Measurements from ENCODE around the gene ANKRD29. TPM values are rescaled to one million over a fixed set of nuclear protein-coding genes. Genes with fewer than 3 reads are reported as not detected.
A peak's percentile ranks its signal among the peaks of the same experiment; 100 is the strongest.

ANKRD29 gene
- total and polyA plus RNA-seq, 2 of the 4 experiments (the other 2 are of a cell fraction), result 0.18 to 0.31 TPM

DNA sequence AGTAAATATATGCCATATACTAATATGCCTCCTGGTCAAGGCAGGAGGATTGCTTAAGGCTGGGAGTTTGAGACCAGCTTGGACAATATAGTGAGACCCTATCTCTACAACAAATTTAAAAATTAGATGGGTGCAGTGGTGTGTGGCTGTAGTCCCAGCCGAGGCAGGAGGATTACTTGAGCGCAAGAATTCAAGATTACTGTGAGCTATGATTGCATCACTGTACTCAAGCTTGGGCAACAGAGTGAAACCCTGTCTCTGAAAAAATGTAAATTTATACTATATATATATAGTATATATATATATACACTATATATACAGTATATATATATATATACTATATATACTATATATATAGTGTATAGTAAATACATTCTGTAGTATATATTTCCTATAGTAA lies 46.5 kb downstream of the ANKRD29 start:
- H3K9ac ChIP-seq (ENCODE audit: low read depth, low read length), result no peak overlapping the region
- no peak overlapping the region for H2BK15ac ChIP-seq (ENCODE audit: low read depth, low read length)
- H3K56ac ChIP-seq (ENCODE audit: extremely low read depth, insufficient read depth, low read length), result no peak overlapping the region
- H2BK120ac ChIP-seq (ENCODE audit: low read depth, low read length), result no peak overlapping the region
- BruUV-seq (replicated peaks), result no TSS peak
- H3K9me1 ChIP-seq (ENCODE audit: insufficient read depth, low read length), result no peaks in the 10 kb centered on the region
- H3K36me3 ChIP-seq (ENCODE audit: control insufficient read depth, insufficient read depth, low read length), result no peaks in the 10 kb centered on the region
- H4K91ac ChIP-seq (ENCODE audit: insufficient read depth, low read depth, low read length), result no peak overlapping the region
- H3K14ac ChIP-seq (replicated peaks; ENCODE audit: low read depth, low read length), result no peak overlapping the region
- no peak overlapping the region for H2AK5ac ChIP-seq (ENCODE audit: low read depth, low read length)
- H3K23ac ChIP-seq (ENCODE audit: low read depth, low read length), result no peak overlapping the region
- no peak for DNase-seq
- H3K79me1 ChIP-seq (ENCODE audit: low read depth in 1 of 2, low read length in 2 of 2), result no peaks in the 10 kb centered on the region
- no CpG with 5 or more reads among the region's 2 CpGs for WGBS, 2 experiments (ENCODE audit: extremely low coverage in 2 of 2, insufficient read length in 1 of 2)
- H3K4me2 ChIP-seq (ENCODE audit: low read depth, low read length), result no peak overlapping the region
- POLR2A ChIA-PET (ENCODE audit: unreplicated experiment), result no interaction called here
- no peak overlapping the region for H4K5ac ChIP-seq (ENCODE audit: low read depth, low read length)
- peaks cover 15% of the 10 kb centered on the region for H3K4me1 ChIP-seq (ENCODE audit: control insufficient read depth, insufficient read depth, low read length)
- no peak for ATAC-seq (ENCODE audit: low read depth)
- in situ Hi-C loops (cut with MboI; ENCODE audit: low sequenced_read_pairs), result no loop called here
- no peak overlapping the region for H4K8ac ChIP-seq (ENCODE audit: low read depth in 2 of 2, low read length in 2 of 2)
- no peak overlapping the region for H3K4me3 ChIP-seq (ENCODE audit: insufficient read depth, low read depth, low read length)
- no peak overlapping the region for H2BK5ac ChIP-seq (ENCODE audit: low read depth, low read length, poor library complexity, severe bottlenecking)
- intact Hi-C loops (cut with micrococcal nuclease), result no loop called here
- no peaks in the 10 kb centered on the region for H4K20me1 ChIP-seq (ENCODE audit: insufficient read depth, low read length)
- CTCF ChIA-PET, result interaction anchor here (0.7 kb wide), 1 partner anchor 191 kb away, joined by 4 read pairs; no protein-coding TSS in a partner anchor
- no peaks in the 10 kb centered on the region for H3K9me3 ChIP-seq (ENCODE audit: control insufficient read depth, insufficient read depth, low read length)
- dilution Hi-C loops (cut with HindIII; ENCODE audit: low sequenced_read_pairs, unreplicated experiment), result no loop called here
- no peak overlapping the region for H2BK20ac ChIP-seq (ENCODE audit: low read depth, low read length)
- H3K4ac ChIP-seq (ENCODE audit: low read depth, low read length), result no peak overlapping the region
- H2AFZ ChIP-seq (replicated peaks; ENCODE audit: low read length, poor library complexity), result no peak overlapping the region
- H2AK9ac ChIP-seq (replicated peaks; ENCODE audit: low read depth, low read length, poor library complexity), result no peak overlapping the region
- TF ChIP-seq MAFK (IDR thresholded peaks at IDR 0.05; ENCODE audit: low read depth, low read length) (no peak), NFE2L2 (IDR thresholded peaks at IDR 0.05; ENCODE audit: low read depth, low read length) (no peak), CEBPB (IDR thresholded peaks at IDR 0.05; ENCODE audit: low read depth, low read length) (peak; percentile 62), SMC3 (IDR thresholded peaks at IDR 0.05; ENCODE audit: low read depth, low read length) (no peak), RCOR1 (IDR thresholded peaks at IDR 0.05; ENCODE audit: insufficient replicate concordance, low read length) (no peak)
- H3K18ac ChIP-seq (ENCODE audit: low read depth, low read length), result no peak overlapping the region
- peaks cover 23% of the 10 kb centered on the region for H3K27me3 ChIP-seq (ENCODE audit: control insufficient read depth, insufficient read depth, low read length)
- no peak overlapping the region for H3K27ac ChIP-seq (ENCODE audit: insufficient read depth, low read length)

Data from IMR-90 (cell line).